GM18951 (cell line): ENCODE results near the gene AIDA.
A peak's percentile ranks its signal among the peaks of the same experiment; 100 is the strongest.
"Not testable (repeated sequence)": the region's sequence is repeated elsewhere in the genome, so short reads cannot be mapped to it uniquely, and the experiment has no call there.

ENCODE experiments used
- POLR2A ChIP-seq: IDR thresholded peaks from 4 replicates; pipeline ENCODE4 v1.6.1; 2011; ENCODE audit warnings: mild to moderate bottlenecking; ENCODE audit not compliant: insufficient read length, insufficient read depth; ENCODE audit errors: extremely low read depth
- in situ Hi-C: fragments of 300-500 bp; cut with MboI; formaldehyde crosslinking; loops from one replicate; pipeline ENCODE4 v1.12.0; 2022; ENCODE audit warnings: low sequenced_read_pairs, mixed read lengths, inconsistent platforms; ENCODE audit not compliant: unreplicated experiment

The AIDA gene

GRCh38 chr1:222712253-222713090 lies at the start of gene AIDA, which contains the start of gene BROX:
Gene AIDA (minus strand): TSS chr1:222712491. CDS start chr1:222712317, 174 bp downstream.
Gene BROX (plus strand): TSS chr1:222712564. CDS start chr1:222715700, 3,136 bp downstream.
- in situ Hi-C loops, result no loop called here
- peak; percentile 44 for TF ChIP-seq POLR2A

- no peak for TF ChIP-seq POLR2A
- in situ Hi-C loops, result no loop called here
These were observed 48.8 kb upstream of the AIDA start for GRCh38 chr1:222761083-222761482.

- TF ChIP-seq POLR2A, result no peak
- in situ Hi-C loops, result no loop called here
These were observed 47.3 kb upstream of the AIDA start for GRCh38 chr1:222759451-222760035.

GRCh38 chr1:222757646-222758268 lies 45.5 kb upstream of the AIDA start:
- in situ Hi-C loops, result no loop called here
- TF ChIP-seq POLR2A, result no peak

- TF ChIP-seq POLR2A, result no peak
- in situ Hi-C loops, result no loop called here
These were observed 42.3 kb upstream of the AIDA start for GRCh38 chr1:222754366-222755139.

- in situ Hi-C loops, result no loop called here
These were observed 39.0 kb upstream of the AIDA start for GRCh38 chr1:222751255-222751654.

GRCh38 chr1:222750651-222751050 lies 38.4 kb upstream of the AIDA start:
- TF ChIP-seq POLR2A, result no peak
- in situ Hi-C loops, result no loop called here

More at GRCh38 chr1:222751255-222751654, 39.0 kb upstream of the AIDA start:
- no peak for TF ChIP-seq POLR2A

- no peak for TF ChIP-seq POLR2A
- in situ Hi-C loops, result no loop called here
These were observed 37.6 kb upstream of the AIDA start for GRCh38 chr1:222749927-222750326.

GRCh38 chr1:222741630-222742457 lies 29.6 kb upstream of the AIDA start:
- in situ Hi-C loops, result not testable (repeated sequence)

- TF ChIP-seq POLR2A, result no peak
- in situ Hi-C loops, result no loop called here
These were observed 27.6 kb upstream of the AIDA start for GRCh38 chr1:222739929-222740328.

- no peak for TF ChIP-seq POLR2A
- in situ Hi-C loops, result no loop called here
These were observed 27.2 kb upstream of the AIDA start for GRCh38 chr1:222739465-222739864.

GRCh38 chr1:222736972-222737371 lies 24.7 kb upstream of the AIDA start, which contains the start of gene FAM177B:
Gene FAM177B (plus strand): TSS chr1:222737202. CDS start chr1:222746546, 9,344 bp downstream.
- in situ Hi-C loops, result no loop called here
- TF ChIP-seq POLR2A, result no peak

- no peak for TF ChIP-seq POLR2A
- in situ Hi-C loops, result no loop called here
These were observed 24.2 kb upstream of the AIDA start for GRCh38 chr1:222736470-222736869.
